ENCODE results near the gene MRAP. TPM values are rescaled to one million over a fixed set of nuclear protein-coding genes. Genes with fewer than 3 reads are reported as not detected.

Gene MRAP
- total RNA-seq, 1 donor from 2014 or later: not detected

GRCh38 chr21:32337206-32337605 lies 38.6 kb downstream of the MRAP start:
- no peak overlapping the region for H3K27ac Mint-ChIP-seq (ENCODE audit: unreplicated experiment)
- H3K36me3 Mint-ChIP-seq (ENCODE audit: low read depth, unreplicated experiment): peaks cover 51% of the 10 kb centered on the region
- no peak overlapping the region for H3K4me3 Mint-ChIP-seq (ENCODE audit: unreplicated experiment)
- peaks cover 5% of the 10 kb centered on the region for H3K4me1 Mint-ChIP-seq (ENCODE audit: unreplicated experiment)
- TF ChIP-seq CTCF (IDR thresholded peaks at IDR 0.05; ENCODE audit: unreplicated experiment): no peak
- DNase-seq (ENCODE audit: low spot score): no peak
- no peaks in the 10 kb centered on the region for H3K9me3 Mint-ChIP-seq (ENCODE audit: unreplicated experiment)
- H3K27me3 Mint-ChIP-seq (ENCODE audit: unreplicated experiment): peaks cover 5% of the 10 kb centered on the region

- peaks cover 5% of the 10 kb centered on the region for H3K27me3 Mint-ChIP-seq (ENCODE audit: unreplicated experiment)
- no peak for TF ChIP-seq CTCF (IDR thresholded peaks at IDR 0.05; ENCODE audit: unreplicated experiment)
- peak overlapping the region; percentile 17 for H3K4me3 Mint-ChIP-seq (ENCODE audit: unreplicated experiment)
- peaks cover 5% of the 10 kb centered on the region for H3K4me1 Mint-ChIP-seq (ENCODE audit: unreplicated experiment)
- DNase-seq (ENCODE audit: low spot score): no peak
- H3K36me3 Mint-ChIP-seq (ENCODE audit: low read depth, unreplicated experiment): peaks cover 49% of the 10 kb centered on the region
- no peaks in the 10 kb centered on the region for H3K9me3 Mint-ChIP-seq (ENCODE audit: unreplicated experiment)
- H3K27ac Mint-ChIP-seq (ENCODE audit: unreplicated experiment): peak overlapping the region; percentile 2
Observed at GRCh38 chr21:32338209-32338921, 39.7 kb downstream of the MRAP start.

GRCh38 chr21:32340863-32341848 lies 42.5 kb downstream of the MRAP start:
- Mint-ChIP-seq H3K9me3 (ENCODE audit: unreplicated experiment) (no peaks in the 10 kb centered on the region), H3K36me3 (ENCODE audit: low read depth, unreplicated experiment) (peaks cover 57% of the 10 kb centered on the region), H3K4me1 (ENCODE audit: unreplicated experiment) (peaks cover 5% of the 10 kb centered on the region), H3K27ac (ENCODE audit: unreplicated experiment) (peak overlapping the region; percentile 6), H3K4me3 (ENCODE audit: unreplicated experiment) (no peak overlapping the region), H3K27me3 (ENCODE audit: unreplicated experiment) (peaks cover 4% of the 10 kb centered on the region)
- DNase-seq (ENCODE audit: low spot score): no peak
- TF ChIP-seq CTCF (IDR thresholded peaks at IDR 0.05; ENCODE audit: unreplicated experiment): no peak

GRCh38 chr21:32346951-32347350 lies 48.3 kb downstream of the MRAP start:
- peaks cover 13% of the 10 kb centered on the region for H3K4me1 Mint-ChIP-seq (ENCODE audit: unreplicated experiment)
- no peaks in the 10 kb centered on the region for H3K27me3 Mint-ChIP-seq (ENCODE audit: unreplicated experiment)
- no peak overlapping the region for H3K4me3 Mint-ChIP-seq (ENCODE audit: unreplicated experiment)
- H3K27ac Mint-ChIP-seq (ENCODE audit: unreplicated experiment): no peak overlapping the region
- H3K9me3 Mint-ChIP-seq (ENCODE audit: unreplicated experiment): no peaks in the 10 kb centered on the region
- peaks cover 60% of the 10 kb centered on the region for H3K36me3 Mint-ChIP-seq (ENCODE audit: low read depth, unreplicated experiment)
- TF ChIP-seq CTCF (IDR thresholded peaks at IDR 0.05; ENCODE audit: unreplicated experiment): no peak
- no peak for DNase-seq (ENCODE audit: low spot score)
